Liver (tissue), 9 donors: ENCODE measurements around the gene DIO3. TPM values are rescaled to one million over a fixed set of nuclear protein-coding genes. Genes with fewer than 3 reads are reported as not detected.

ENCODE experiments used
- DNase-seq: peaks from one replicate; pipeline ENCODE4 v3.0.0-alpha.2; 2017; ENCODE audit warnings: low spot score
- H3K27ac ChIP-seq, 2 donors: one replicate each; pipeline ENCODE4 v1.7.0; 2013; ENCODE audit warnings: inconsistent platforms in 2 of 2, low read length in 2 of 2, control low read depth in 1 of 2, low read depth in 1 of 2, mild to moderate bottlenecking in 1 of 2
- H3K27me3 ChIP-seq, 4 donors: one replicate each; pipeline versions ENCODE4 v1.6.1 to v1.7.0; 2013; ENCODE audit warnings: low read length in 3 of 4, inconsistent platforms in 1 of 4, mild to moderate bottlenecking in 1 of 4, moderate library complexity in 1 of 4; ENCODE audit not compliant: control insufficient read depth in 4 of 4, insufficient read depth in 4 of 4
- H3K36me3 ChIP-seq, 4 donors: one replicate each; pipeline versions ENCODE4 v1.6.1 to v1.7.0; 2013; ENCODE audit warnings: low read length in 3 of 4, mild to moderate bottlenecking in 3 of 4, low read depth in 1 of 4, moderate library complexity in 1 of 4; ENCODE audit not compliant: control insufficient read depth in 4 of 4, insufficient read depth in 3 of 4
- H3K4me1 ChIP-seq, 4 donors: one replicate each; pipeline versions ENCODE4 v1.6.1 to v1.7.0; 2013; ENCODE audit warnings: low read length in 3 of 4, mild to moderate bottlenecking in 3 of 4, moderate library complexity in 1 of 4; ENCODE audit not compliant: control insufficient read depth in 4 of 4, insufficient read depth in 4 of 4
- H3K4me3 ChIP-seq, 3 donors: one replicate each; pipeline versions ENCODE4 v1.6.1 to v1.7.0; 2013; ENCODE audit warnings: low read length in 3 of 3, control low read depth in 1 of 3, low read depth in 1 of 3, mild to moderate bottlenecking in 1 of 3
- H3K9ac ChIP-seq, 2 donors: one replicate each; pipeline ENCODE4 v1.7.0; 2013; ENCODE audit warnings: low read length in 2 of 2, mild to moderate bottlenecking in 2 of 2, moderate library complexity in 2 of 2, control low read depth in 1 of 2, low read depth in 1 of 2
- H3K9me3 ChIP-seq, 4 donors: one replicate each; pipeline versions ENCODE4 v1.6.1 to v1.7.0; 2013; ENCODE audit warnings: low read length in 3 of 4; ENCODE audit not compliant: control insufficient read depth in 4 of 4
- ATF3 ChIP-seq: IDR thresholded peaks from 2 replicates; pipeline ENCODE4 v1.6.1; 2016; ENCODE audit warnings: antibody characterized with exemption
- CTCF ChIP-seq: fragments of 150-350 bp; IDR thresholded peaks from 2 replicates; pipeline ENCODE4 v1.5.1; 2017; ENCODE audit warnings: improper control_type of control experiment, low read depth, low read length; ENCODE audit not compliant: missing input control
- EGR1 ChIP-seq, 2 donors: IDR thresholded peaks; 2 replicates each; pipeline ENCODE4 v1.6.1; 2016 to 2018; ENCODE audit warnings: antibody characterized with exemption in 2 of 2, low read depth in 2 of 2
- FOXA1 ChIP-seq: IDR thresholded peaks from 2 replicates; pipeline ENCODE4 v1.6.1; 2016; ENCODE audit warnings: antibody characterized with exemption
- FOXA2 ChIP-seq: IDR thresholded peaks from 2 replicates; pipeline ENCODE4 v1.6.1; 2016; ENCODE audit warnings: antibody characterized with exemption
- GABPA ChIP-seq, 2 donors: IDR thresholded peaks in 1 of 2; conservative IDR thresholded peaks in 1 of 2; 2 replicates each; pipeline ENCODE4 v1.6.1; 2016; ENCODE audit warnings: antibody characterized with exemption in 2 of 2, mild to moderate bottlenecking in 1 of 2, moderate library complexity in 1 of 2
- HNF4A ChIP-seq, 2 donors: conservative IDR thresholded peaks; 2 replicates each; pipeline ENCODE4 v1.6.1; 2016; ENCODE audit warnings: antibody characterized with exemption in 2 of 2, mild to moderate bottlenecking in 2 of 2
- HNF4G ChIP-seq: IDR thresholded peaks from 2 replicates; pipeline ENCODE4 v1.6.1; 2016; ENCODE audit warnings: antibody characterized with exemption
- MAX ChIP-seq: IDR thresholded peaks from 2 replicates; pipeline ENCODE4 v1.6.1; 2016; ENCODE audit warnings: antibody characterized with exemption
- NR2F2 ChIP-seq: IDR thresholded peaks from 2 replicates; pipeline ENCODE4 v1.6.1; 2016; ENCODE audit warnings: antibody characterized with exemption
- RAD21 ChIP-seq, 2 donors: IDR thresholded peaks; 2 replicates each; pipeline ENCODE4 v1.6.1; 2016; ENCODE audit warnings: antibody characterized with exemption in 2 of 2, mild to moderate bottlenecking in 2 of 2
- RXRA ChIP-seq, 2 donors: IDR thresholded peaks; 2 replicates each; pipeline ENCODE4 v1.6.1; 2017 to 2018; ENCODE audit warnings: antibody characterized with exemption in 2 of 2, mild to moderate bottlenecking in 1 of 2
- TAF1 ChIP-seq: conservative IDR thresholded peaks from 2 replicates; pipeline ENCODE4 v1.6.1; 2016; ENCODE audit warnings: antibody characterized with exemption, mild to moderate bottlenecking
- ZBTB33 ChIP-seq: IDR thresholded peaks from 2 replicates; pipeline ENCODE4 v1.6.1; 2016; ENCODE audit warnings: antibody characterized with exemption
- WGBS: extraction: QIAGEN DNeasy Blood & Tissue Kit; methylation state at CpG from one replicate; pipeline ENCODE4 v1.1.7; 2013; 5-methylcytosine and 5-hydroxymethylcytosine counted together
- polyA plus RNA-seq, 2 donors: library from polyadenylated mRNA; stranded (reverse) in 1 of 2; unstranded in 1 of 2; fragments of 200-250 nt in 1 of 2; fragments of >200 nt in 1 of 2; fragmentation: Nextera tagmentation in 1 of 2; extraction: Ambion mirVana in 1 of 2; gene quantifications; one replicate each; pipeline versions ENCODE4 v1.2.1 to v1.2.3, GENCODE V29; 2013 to 2015
- total RNA-seq, 2 donors: library from RNA; depleted of rRNA; stranded (reverse); fragments of >200 nt; gene quantifications; one replicate each; pipeline ENCODE4 v1.2.3, GENCODE V29; 2014
- donor health status: healthy.
- donor health status: healthy.
- donor health status: healthy.
- donor health status: healthy.
- donor health status: healthy.

Gene DIO3
- total and polyA plus RNA-seq, 4 donors, result 0.17 to 9.3 (median 0.51) TPM; not detected in 1

- Histone ChIP-seq H3K36me3 (no peaks in the 10 kb centered on the region), H3K27me3 (peaks cover 0 to 10% (median 9%) of the 10 kb centered on the region in 4 donors), H3K27ac (no peak overlapping the region), H3K9ac (no peak overlapping the region), H3K4me1 (peaks cover 0 to 21% (median 10%) of the 10 kb centered on the region in 4 donors), H3K4me3 (peak overlapping the region; percentile 37 to 64 (median 53)), H3K9me3 (peaks cover 7 to 13% (median 9%) of the 10 kb centered on the region in 4 donors)
- TF ChIP-seq GABPA (IDR thresholded peaks at IDR 0.05 in 1 of 2, conservative IDR thresholded peaks at IDR 0.05 in 1 of 2) (no peak), RAD21 (IDR thresholded peaks at IDR 0.05) (no peak), MAX (no peak), FOXA1 (no peak), CTCF (no peak), HNF4G (no peak), RXRA (IDR thresholded peaks at IDR 0.05) (no peak), TAF1 (no peak), EGR1 (IDR thresholded peaks at IDR 0.05; ENCODE audit: low read depth in 2 of 2) (no peak), NR2F2 (no peak), ZBTB33 (no peak), FOXA2 (no peak)
- 65% methylated on average over 9 of the region's 9 CpGs for WGBS
- no peak for DNase-seq
Measured at GRCh38 chr14:101559250-101559623, 2.1 kb upstream of the DIO3 start.

- H3K27me3 ChIP-seq, result peaks cover 0 to 16% (median 10%) of the 10 kb centered on the region in 4 donors
- DNase-seq, result no peak
- peaks cover 2 to 23% (median 10%) of the 10 kb centered on the region in 4 donors for H3K4me1 ChIP-seq
- WGBS, result 1% methylated on average over 113 of the region's 113 CpGs
- H3K36me3 ChIP-seq, result no peaks in the 10 kb centered on the region
- peak overlapping the region; percentile 37 to 64 (median 53) for H3K4me3 ChIP-seq
- H3K9me3 ChIP-seq, result peaks cover 7 to 13% (median 9%) of the 10 kb centered on the region in 4 donors
- TF ChIP-seq HNF4A (conservative IDR thresholded peaks at IDR 0.05) (no peak), ATF3 (no peak), CTCF (peak; percentile 37), RAD21 (IDR thresholded peaks at IDR 0.05) (peak; percentile 38 to 58)
- no peak overlapping the region for H3K9ac ChIP-seq
- H3K27ac ChIP-seq, result peak overlapping the region; percentile 14 to 26
Measured at GRCh38 chr14:101559624-101560533, 1.4 kb upstream of the DIO3 start.
